ENCODE measurements around the gene DEAF1. TPM values are rescaled to one million over a fixed set of nuclear protein-coding genes. Genes with fewer than 3 reads are reported as not detected.
A peak's percentile ranks its signal among the peaks of the same experiment; 100 is the strongest.

DEAF1 gene
- total and polyA plus RNA-seq, 2 donors (not counting 3 experiments of a cell fraction or from before 2014, with no cell fraction given) = 43.6 to 55.7 TPM

- Histone ChIP-seq H3K79me2 (ENCODE audit: control insufficient read depth, insufficient read depth, low read length) (no peaks in the 10 kb centered on the region), H3K9me3 (replicated peaks; ENCODE audit: control insufficient read depth, insufficient read depth, low read length) (no peaks in the 10 kb centered on the region), H3K27me3 (ENCODE audit: control insufficient read depth in 2 of 2, insufficient read depth in 2 of 2, low read length in 2 of 2) (no peaks in the 10 kb centered on the region), H2AFZ (ENCODE audit: low read depth, low read length) (no peak overlapping the region), H3K9me1 (replicated peaks; ENCODE audit: control insufficient read depth, extremely low read depth, insufficient read depth, low read length) (no peaks in the 10 kb centered on the region), H3K9ac (replicated peaks; ENCODE audit: extremely low read depth, insufficient read depth, low read length) (no peak overlapping the region), H4K20me1 (replicated peaks; ENCODE audit: control insufficient read depth, extremely low read depth, insufficient read depth, low read length) (no peaks in the 10 kb centered on the region), H3K4me1 (ENCODE audit: control insufficient read depth, extremely low read depth, insufficient read depth, low read length) (peaks cover 6% of the 10 kb centered on the region), H3K27ac (ENCODE audit: insufficient read depth, low read depth, low read length) (no peak overlapping the region), H3K4me3 (replicated peaks in 1 of 3; ENCODE audit: insufficient read depth in 1 of 3, low read depth in 1 of 3, low read length in 3 of 3) (no peak overlapping the region), H3K4me2 (ENCODE audit: insufficient read depth, low read length) (no peak overlapping the region), H3K36me3 (ENCODE audit: control insufficient read depth in 2 of 2, extremely low read depth in 1 of 2, insufficient read depth in 2 of 2, low read length in 2 of 2) (peaks cover 12 to 58% of the 10 kb centered on the region in 2 experiments)
- DNase-seq (ENCODE audit: low read depth, low spot score) = no peak
- ChIA-PET CTCF (no interaction called here), POLR2A (no interaction called here)
- TSS peak; percentile 20 for BruUV-seq (replicated peaks)
- TF ChIP-seq POLR2A (IDR thresholded peaks at IDR 0.05; ENCODE audit: low read depth, low read length) = peak; percentile 18
- no peak for TF ChIP-seq MYC (IDR thresholded peaks at IDR 0.05; ENCODE audit: low read depth, low read length)
- no peak for FAIRE-seq
- intact Hi-C loops (cut with micrococcal nuclease) (loop anchor here (5.0 kb wide), 1 partner anchor 34 kb away; the partner anchor contains the start of gene PHRF1), dilution Hi-C loops (cut with MboI; ENCODE audit: extremely low pct_ligation_motif_present, low sequenced_read_pairs) (no loop called here)
Observed at GRCh38 chr11:611001-611996, 83.7 kb downstream of the DEAF1 start.

- no peak overlapping the region for H2AFZ ChIP-seq (ENCODE audit: low read depth, low read length)
- no peaks in the 10 kb centered on the region for H3K9me3 ChIP-seq (replicated peaks; ENCODE audit: control insufficient read depth, insufficient read depth, low read length)
- H3K9ac ChIP-seq (replicated peaks; ENCODE audit: extremely low read depth, insufficient read depth, low read length) = no peak overlapping the region
- ChIA-PET POLR2A (no interaction called here), CTCF (no interaction called here)
- TF ChIP-seq CTCF (IDR thresholded peaks at IDR 0.05; ENCODE audit: extremely low read depth in 1 of 2, insufficient read depth in 1 of 2, low read depth in 1 of 2, low read length in 2 of 2) = no peak
- H3K4me3 ChIP-seq (replicated peaks in 1 of 3; ENCODE audit: insufficient read depth in 1 of 3, low read depth in 1 of 3, low read length in 3 of 3) = no peak overlapping the region
- H3K27ac ChIP-seq (ENCODE audit: insufficient read depth, low read depth, low read length) = no peak overlapping the region
- H3K36me3 ChIP-seq (ENCODE audit: control insufficient read depth in 2 of 2, extremely low read depth in 1 of 2, insufficient read depth in 2 of 2, low read length in 2 of 2) = peaks cover 14 to 67% of the 10 kb centered on the region in 2 experiments
- no TSS peak for BruUV-seq (replicated peaks)
- no peaks in the 10 kb centered on the region for H4K20me1 ChIP-seq (replicated peaks; ENCODE audit: control insufficient read depth, extremely low read depth, insufficient read depth, low read length)
- DNase-seq (ENCODE audit: low read depth, low spot score) = no peak
- no peaks in the 10 kb centered on the region for H3K79me2 ChIP-seq (ENCODE audit: control insufficient read depth, insufficient read depth, low read length)
- intact Hi-C loops (cut with micrococcal nuclease) = loop anchor here (5.0 kb wide), 1 partner anchor 33 kb away; the partner anchor contains the start of gene PHRF1
- H3K4me1 ChIP-seq (ENCODE audit: control insufficient read depth, extremely low read depth, insufficient read depth, low read length) = peaks cover 5% of the 10 kb centered on the region
- no peaks in the 10 kb centered on the region for H3K27me3 ChIP-seq (ENCODE audit: control insufficient read depth in 2 of 2, insufficient read depth in 2 of 2, low read length in 2 of 2)
- dilution Hi-C loops (cut with MboI; ENCODE audit: extremely low pct_ligation_motif_present, low sequenced_read_pairs) = no loop called here
- no peaks in the 10 kb centered on the region for H3K9me1 ChIP-seq (replicated peaks; ENCODE audit: control insufficient read depth, extremely low read depth, insufficient read depth, low read length)
- no peak overlapping the region for H3K4me2 ChIP-seq (ENCODE audit: insufficient read depth, low read length)
- no peak for FAIRE-seq
Observed at GRCh38 chr11:610146-610801, 84.7 kb downstream of the DEAF1 start.

All from endothelial cell of umbilical vein (primary cell).